GM19463 (cell line): ENCODE results near the gene ENOX2.
"Not testable (repeated sequence)": the region's sequence is repeated elsewhere in the genome, so short reads cannot be mapped to it uniquely, and the experiment has no call there.

Experiments
- ATAC-seq: cut with Tn5 transposase; IDR thresholded peaks from one replicate; pipeline ENCODE4 v1.9.1; 2021; ENCODE audit warnings: mild to moderate bottlenecking, moderate library complexity; ENCODE audit not compliant: unreplicated experiment

Gene ENOX2

DNA sequence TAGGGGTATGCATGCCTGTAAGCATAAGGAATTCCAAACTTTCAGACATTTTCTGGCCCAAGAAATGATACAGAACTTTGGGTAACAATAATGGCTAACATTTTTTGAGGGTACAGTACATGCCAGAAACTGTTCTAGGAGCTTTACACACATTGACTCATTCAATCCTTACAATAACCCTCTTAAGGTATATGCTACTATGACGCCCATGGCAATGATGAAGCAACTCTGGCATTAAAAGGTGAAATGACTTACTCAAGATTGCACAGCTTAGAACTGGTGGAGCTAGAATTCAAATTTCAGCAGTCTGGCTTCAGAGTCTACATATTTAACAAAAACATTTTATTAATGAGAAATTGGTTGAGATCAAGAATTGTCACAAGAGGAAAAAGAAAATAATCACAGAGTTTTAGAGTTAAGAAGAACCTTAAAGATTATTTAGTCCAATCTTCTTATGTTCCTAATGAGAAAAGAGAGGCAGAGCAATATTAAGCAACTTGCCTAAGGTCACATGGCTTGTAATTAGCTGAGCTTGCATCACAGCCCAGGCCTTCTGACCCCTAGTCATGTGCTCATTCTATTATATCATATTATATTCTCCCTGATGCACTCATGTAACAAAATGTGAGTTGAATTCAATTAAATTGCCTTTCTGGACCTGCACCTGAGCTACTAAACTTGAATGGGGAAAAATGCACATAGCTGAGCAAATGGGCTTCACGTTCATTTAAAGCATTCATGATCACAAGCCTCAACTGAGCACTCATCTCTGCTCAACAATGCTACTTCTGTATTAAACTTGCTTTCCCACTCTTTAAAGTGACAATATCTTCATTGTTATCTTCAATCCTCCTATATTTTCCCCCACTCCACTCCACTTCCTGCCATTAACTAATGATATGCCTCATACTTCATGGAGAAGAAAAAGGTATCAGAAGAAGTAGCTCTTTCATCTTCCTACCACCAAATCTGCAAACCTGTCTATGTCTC lies 73.2 kb downstream of the ENOX2 start:
- no peak for ATAC-seq

DNA sequence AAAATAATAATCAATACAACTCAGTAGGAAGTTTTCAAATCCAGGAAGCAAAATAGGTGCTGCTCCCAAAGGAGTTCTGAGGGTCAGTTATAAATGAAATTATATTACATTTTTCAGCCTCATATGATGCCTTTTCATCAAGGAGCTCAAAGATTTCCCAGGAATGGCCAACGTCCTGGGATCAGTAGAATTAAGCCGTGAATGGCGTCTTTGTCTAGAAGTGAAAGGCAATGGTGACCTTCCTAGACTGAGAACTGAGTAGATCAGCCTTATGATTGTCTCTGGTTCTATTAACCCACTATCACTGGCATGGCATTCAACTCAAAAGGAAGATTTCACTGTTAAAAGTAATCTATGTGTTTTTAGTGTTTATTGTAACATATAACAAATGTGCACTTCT lies 74.4 kb downstream of the ENOX2 start:
- no peak for ATAC-seq

DNA sequence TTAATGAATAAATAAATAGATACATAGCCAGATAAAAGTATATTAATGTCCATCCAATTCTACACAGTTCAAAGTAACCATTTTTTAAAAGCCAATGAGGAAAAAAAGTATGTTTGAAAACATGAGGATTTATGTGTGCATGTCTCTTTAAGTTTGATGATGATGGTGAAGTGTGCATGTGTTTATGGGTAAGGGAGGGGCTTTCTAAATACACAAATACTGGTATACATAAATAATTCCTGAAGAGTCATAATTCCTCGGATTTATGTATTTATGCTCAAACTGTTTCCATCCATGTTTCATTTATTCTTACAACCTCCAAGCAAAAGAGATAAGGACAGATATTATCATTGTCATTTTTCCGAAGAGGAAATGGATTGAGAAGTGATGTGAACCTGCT lies 75.4 kb downstream of the ENOX2 start:
- no peak for ATAC-seq

- no peak for ATAC-seq
These were observed 76.8 kb downstream of the ENOX2 start for GRCh38 chrX:130826249-130826648.

DNA sequence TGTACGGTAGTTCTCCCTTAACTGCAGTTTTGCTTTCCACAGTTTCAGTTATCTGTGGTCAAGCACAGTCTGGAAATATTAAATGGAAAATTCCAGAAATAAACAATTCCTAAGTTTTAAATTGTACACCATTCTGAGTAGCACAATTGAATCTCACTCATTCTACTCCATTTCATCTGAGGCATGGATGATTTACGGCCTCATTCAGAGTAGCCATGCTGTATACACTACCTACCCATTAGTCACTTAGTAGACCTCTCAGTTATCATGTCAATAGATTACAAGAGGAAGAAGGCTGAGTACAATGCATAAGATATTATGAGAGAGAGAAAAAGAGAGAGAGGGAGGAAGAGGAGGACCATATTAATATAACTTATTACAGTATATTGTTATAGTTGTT lies 77.5 kb downstream of the ENOX2 start:
- ATAC-seq: no peak

DNA sequence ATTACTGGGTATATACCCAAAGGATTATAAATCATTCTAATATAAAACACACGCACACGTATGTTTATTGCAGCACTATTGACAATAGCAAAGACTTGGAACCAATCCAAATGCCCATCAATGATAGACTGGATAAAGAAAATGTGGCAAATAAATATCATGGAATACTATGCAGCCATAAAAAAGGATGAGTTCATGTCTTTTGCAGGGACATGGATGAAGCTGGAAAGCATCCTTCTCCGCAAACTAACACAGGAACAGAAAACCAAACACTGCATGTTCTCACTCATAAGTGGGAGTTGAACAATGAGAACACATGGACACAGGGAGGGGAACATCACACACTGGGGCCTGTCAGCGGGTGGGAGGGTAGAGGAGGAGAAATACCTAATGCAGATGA lies 83.6 kb downstream of the ENOX2 start:
- not testable (repeated sequence) for ATAC-seq

- ATAC-seq: not testable (repeated sequence)
These were observed 89.1 kb downstream of the ENOX2 start for GRCh38 chrX:130813932-130814331.

GRCh38 chrX:130810561-130810960 lies 92.4 kb downstream of the ENOX2 start:
- no peak for ATAC-seq

DNA sequence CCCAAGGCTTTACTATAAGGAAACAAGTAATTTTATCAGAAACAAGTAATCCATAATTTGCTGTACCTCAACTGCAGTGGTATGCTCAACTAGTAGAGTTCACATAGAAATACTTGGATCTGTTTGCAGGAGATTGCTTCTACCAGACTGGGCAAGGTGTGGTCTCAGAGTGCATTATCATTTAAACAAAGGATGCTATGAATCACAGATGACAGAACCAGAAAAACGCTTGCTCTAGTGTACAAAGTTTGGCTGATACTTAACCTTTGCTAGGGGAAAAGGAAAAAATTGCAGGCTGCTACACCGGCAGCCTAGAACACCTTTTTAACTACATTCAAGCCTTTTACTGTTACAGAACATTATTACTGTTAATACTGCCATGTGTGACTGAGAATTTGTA lies 97.1 kb downstream of the ENOX2 start:
- no peak for ATAC-seq

- ATAC-seq: no peak
These were observed 99.5 kb downstream of the ENOX2 start for GRCh38 chrX:130803537-130803936.

GRCh38 chrX:130801901-130802300 lies 101.1 kb downstream of the ENOX2 start:
- no peak for ATAC-seq

GRCh38 chrX:130799393-130799792 lies 103.6 kb downstream of the ENOX2 start:
- no peak for ATAC-seq

DNA sequence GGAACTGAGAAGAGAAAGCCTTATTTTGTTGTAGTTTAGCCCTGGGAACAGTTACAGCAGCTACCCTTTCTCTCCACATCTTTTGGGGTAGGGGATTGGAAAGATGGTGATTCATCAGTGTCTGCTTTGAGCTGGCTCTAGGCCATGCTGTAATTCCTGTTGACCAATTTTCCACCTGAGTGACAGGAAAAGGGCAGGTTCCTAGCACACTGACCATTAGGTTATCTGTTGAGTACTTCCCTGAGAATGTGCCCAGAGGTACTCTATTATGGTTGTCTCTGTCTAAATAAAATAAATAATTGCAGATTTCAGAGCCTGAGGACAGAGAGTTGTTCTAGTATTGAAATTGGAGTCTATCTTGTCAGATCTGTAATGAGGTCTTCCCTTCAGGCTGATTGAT lies 109.0 kb downstream of the ENOX2 start:
- ATAC-seq: no peak

- not testable (repeated sequence) for ATAC-seq
These were observed 111.1 kb downstream of the ENOX2 start for GRCh38 chrX:130791870-130792269.

GRCh38 chrX:130789793-130790192 lies 113.2 kb downstream of the ENOX2 start:
- no peak for ATAC-seq

DNA sequence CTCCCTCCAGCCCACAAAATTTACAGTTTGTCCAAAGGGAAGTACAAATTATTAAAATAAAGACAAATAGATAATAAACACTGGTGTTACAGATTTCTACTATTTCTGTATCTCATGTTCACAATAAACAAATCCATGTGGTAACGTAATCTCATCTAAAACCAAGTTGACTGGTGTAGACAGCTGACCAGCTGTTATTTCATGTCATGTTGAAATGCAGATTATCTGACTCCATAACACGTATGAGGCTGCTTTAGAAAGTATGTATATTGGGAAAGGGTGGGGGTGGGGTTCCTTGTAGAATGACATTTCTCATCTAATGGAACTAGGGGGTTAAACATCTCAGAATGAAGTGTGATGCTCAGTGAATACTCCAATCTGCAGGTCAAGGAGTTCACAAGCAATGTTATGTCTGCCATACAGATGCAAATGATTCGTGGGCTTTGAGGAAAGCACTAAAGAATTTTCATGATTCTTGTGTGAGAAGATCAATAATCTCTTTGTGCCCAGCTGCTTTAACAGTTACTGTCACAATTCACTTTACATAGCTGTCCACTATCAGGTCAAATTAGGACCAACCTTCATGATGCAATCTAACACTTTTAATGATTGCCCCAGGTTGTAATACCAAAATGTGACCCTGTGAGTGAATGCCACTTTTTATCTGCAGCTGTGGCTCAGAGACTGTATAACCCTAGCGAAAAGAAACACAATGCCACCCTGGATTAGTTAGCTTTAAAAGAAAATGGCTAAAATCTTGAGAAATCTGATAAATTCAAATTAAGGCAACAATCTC lies 114.0 kb downstream of the ENOX2 start:
- no peak for ATAC-seq

DNA sequence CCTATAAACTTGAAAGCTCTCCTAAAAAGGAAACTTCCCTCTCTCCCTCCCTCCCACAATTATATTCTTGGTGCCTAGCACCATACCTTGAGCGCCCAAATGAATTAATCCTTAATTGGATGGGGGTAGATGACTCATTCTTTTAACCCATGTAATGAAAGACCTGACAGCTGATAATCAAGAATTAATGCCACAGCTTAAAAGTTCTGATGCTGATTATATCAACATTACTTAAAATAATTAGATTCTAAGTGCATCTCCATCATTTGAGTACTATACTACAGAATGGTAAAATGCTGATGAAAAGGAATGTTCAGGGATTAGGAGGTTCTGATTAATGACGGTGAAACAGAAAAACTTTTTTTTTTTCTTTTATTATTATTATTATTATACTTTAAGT lies 117.0 kb downstream of the ENOX2 start:
- no peak for ATAC-seq

DNA sequence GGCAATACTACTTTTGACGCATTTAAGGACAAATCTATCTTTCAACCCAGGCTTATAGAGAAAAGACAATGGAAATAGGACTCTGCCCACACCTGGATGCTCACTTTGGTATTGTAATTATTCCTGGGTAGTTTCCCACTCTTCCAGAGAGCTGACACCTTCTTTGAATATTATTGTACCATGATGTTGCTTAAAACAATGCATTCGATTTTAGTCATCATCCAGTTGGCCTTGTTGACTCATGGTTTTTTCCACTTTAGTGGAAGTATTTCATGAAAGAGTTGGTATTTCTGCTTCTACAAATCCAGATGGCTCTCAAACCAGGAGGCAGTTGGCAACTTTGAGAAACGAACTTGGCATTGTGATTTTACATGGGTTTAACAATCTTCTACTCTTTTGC lies 124.2 kb downstream of the ENOX2 start:
- no peak for ATAC-seq

DNA sequence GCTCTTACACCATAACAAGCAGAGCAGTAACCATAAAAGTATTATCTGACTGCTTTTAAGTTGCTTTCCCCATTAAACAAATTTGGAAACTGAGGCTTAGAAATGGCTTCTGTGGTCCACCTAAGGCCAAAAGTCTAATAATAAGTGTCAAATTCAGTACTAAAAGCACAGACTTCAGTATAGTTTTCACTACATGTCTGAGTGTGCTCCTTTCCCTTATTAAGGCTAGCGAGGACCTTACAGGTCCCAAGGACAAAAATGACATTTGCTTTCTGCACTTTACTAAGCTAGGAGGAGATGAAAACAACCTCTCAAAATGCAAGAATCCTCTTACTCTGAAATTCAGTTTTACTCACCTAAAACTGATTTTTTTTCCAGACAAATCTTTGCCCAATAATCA lies 127.2 kb downstream of the ENOX2 start:
- ATAC-seq: no peak

DNA sequence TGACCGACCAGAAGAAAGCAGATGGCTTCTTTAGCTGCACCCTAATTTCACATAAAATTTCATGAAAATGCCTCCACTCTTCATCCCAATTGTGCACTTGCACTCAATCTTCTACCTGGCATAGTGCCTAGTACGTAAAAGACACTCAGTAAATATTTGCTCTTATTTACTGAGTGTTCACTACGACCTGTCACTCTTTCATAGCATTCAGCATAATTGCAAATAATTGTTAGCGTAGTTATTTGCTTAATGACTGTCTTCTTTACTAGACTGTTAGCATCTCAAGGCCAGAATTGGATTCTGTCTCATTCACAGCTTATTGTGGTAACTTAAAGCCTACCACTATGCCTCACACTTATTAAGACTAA lies 130.2 kb downstream of the ENOX2 start:
- no peak for ATAC-seq

DNA sequence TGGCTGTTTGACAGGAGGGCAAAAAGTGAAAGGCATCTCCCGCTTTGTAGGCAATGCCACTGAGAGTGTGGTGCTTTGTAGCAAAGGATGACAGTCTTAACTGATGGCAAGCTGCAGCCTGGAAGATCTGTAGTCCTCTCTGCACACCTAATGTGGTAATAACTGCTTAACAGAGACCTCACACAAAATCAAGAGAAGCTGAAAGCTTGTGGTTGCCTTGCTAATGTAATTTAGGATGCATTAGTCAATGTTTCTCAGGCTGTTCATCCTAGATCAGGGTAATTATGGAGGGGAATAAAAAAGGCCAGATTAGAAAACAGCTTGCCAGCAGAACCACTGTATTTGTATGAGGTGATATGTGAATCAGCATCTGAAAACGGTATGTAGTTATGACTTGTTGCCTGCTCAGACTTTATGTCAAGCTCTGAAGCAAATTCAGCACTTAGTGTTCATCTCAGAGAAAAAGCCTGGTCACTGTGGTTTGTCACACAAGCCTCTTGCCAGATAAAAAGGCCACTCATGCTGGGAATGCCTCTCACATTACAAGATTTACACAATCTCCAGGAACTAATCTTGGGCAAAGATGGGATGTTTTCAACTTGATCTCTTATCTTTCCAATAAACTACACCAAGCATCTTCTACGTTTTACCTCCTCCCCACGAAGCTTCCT lies 130.8 kb downstream of the ENOX2 start:
- ATAC-seq: no peak
